Left ventricle myocardium inferior (tissue), 1 donor: ENCODE data around the gene COX19. TPM values are rescaled to one million over a fixed set of nuclear protein-coding genes. Genes with fewer than 3 reads are reported as not detected.

Experiments
- DNase-seq: peaks from one replicate; pipeline ENCODE4 v3.0.0-alpha.2; 2020
- H3K27ac ChIP-seq: fragments of 200-600 bp; replicated peaks from 2 replicates; pipeline ENCODE4 v1.8.0; 2021
- H3K27me3 ChIP-seq: fragments of 200-600 bp; 2 replicates; pipeline ENCODE4 v1.8.0; 2021; ENCODE audit warnings: low read depth
- H3K36me3 ChIP-seq: fragments of 200-600 bp; 2 replicates; pipeline ENCODE4 v1.8.0; 2021
- H3K4me1 ChIP-seq: fragments of 200-600 bp; 2 replicates; pipeline ENCODE4 v1.8.0; 2021
- H3K4me3 ChIP-seq: fragments of 200-600 bp; 2 replicates; pipeline ENCODE4 v1.8.0; 2021; ENCODE audit warnings: mild to moderate bottlenecking, moderate library complexity
- H3K9me3 ChIP-seq: fragments of 200-600 bp; replicated peaks from 2 replicates; pipeline ENCODE4 v1.8.0; 2021
- CTCF ChIP-seq: fragments of 200-600 bp; IDR thresholded peaks from 2 replicates; pipeline ENCODE4 v1.8.0; 2021; ENCODE audit warnings: antibody characterized with exemption, mild to moderate bottlenecking, borderline replicate concordance
- intact Hi-C: fragments of 100-400 bp; cut with micrococcal nuclease; formaldehyde crosslinking; loops from one replicate; pipeline ENCODE4 v1.11.0; 2022
- total RNA-seq: library from RNA; stranded (reverse); fragmentation: NEBNext Ultra II Directional; extraction: Animal tissue kit (Norgen Biotek cat#: 25700); gene quantifications from one replicate; pipeline ENCODE4 v1.2.1, GENCODE V29; 2021
- donor health status: DM: no; HTN: yes; CAD: no; lungs with severe emphysema.

Gene COX19
- total RNA-seq, 1 donor from 2014 or later: 8.5 TPM

DNA sequence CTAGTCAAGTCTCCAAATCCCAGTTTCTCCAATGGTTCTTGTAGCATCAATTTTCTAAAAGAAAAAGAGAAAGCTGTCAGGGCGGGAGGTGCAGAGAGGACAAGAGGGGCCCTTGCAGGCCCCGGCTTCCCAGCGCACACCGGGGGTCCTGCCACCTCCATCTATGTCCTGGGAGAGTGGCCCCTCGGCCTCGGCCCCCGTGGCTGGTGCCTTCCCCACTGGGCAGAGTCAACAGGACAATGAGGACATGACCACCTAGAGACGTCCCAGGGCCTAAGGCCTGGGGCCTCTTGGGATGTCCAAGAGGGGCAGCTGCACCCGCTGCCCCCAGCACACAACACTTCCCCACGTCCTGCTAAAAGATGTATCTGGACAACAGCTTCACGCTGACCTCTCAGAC lies 5.9 kb downstream of the COX19 start:
- no peak for DNase-seq
- Histone ChIP-seq H3K27me3 (no peaks in the 10 kb centered on the region), H3K4me3 (no peak overlapping the region), H3K36me3 (peaks cover 62% of the 10 kb centered on the region), H3K27ac (no peak overlapping the region), H3K4me1 (peaks cover 87% of the 10 kb centered on the region), H3K9me3 (no peaks in the 10 kb centered on the region)
- no peak for TF ChIP-seq CTCF
- intact Hi-C loops: no loop called here

- H3K4me3 ChIP-seq: no peak overlapping the region
- no peaks in the 10 kb centered on the region for H3K9me3 ChIP-seq
- intact Hi-C loops: no loop called here
- peaks cover 87% of the 10 kb centered on the region for H3K4me1 ChIP-seq
- peaks cover 62% of the 10 kb centered on the region for H3K36me3 ChIP-seq
- TF ChIP-seq CTCF: no peak
- no peaks in the 10 kb centered on the region for H3K27me3 ChIP-seq
- DNase-seq: no peak
- H3K27ac ChIP-seq: peak overlapping the region; percentile 50
These were observed 6.9 kb downstream of the COX19 start for GRCh38 chr7:968205-969105.

DNA sequence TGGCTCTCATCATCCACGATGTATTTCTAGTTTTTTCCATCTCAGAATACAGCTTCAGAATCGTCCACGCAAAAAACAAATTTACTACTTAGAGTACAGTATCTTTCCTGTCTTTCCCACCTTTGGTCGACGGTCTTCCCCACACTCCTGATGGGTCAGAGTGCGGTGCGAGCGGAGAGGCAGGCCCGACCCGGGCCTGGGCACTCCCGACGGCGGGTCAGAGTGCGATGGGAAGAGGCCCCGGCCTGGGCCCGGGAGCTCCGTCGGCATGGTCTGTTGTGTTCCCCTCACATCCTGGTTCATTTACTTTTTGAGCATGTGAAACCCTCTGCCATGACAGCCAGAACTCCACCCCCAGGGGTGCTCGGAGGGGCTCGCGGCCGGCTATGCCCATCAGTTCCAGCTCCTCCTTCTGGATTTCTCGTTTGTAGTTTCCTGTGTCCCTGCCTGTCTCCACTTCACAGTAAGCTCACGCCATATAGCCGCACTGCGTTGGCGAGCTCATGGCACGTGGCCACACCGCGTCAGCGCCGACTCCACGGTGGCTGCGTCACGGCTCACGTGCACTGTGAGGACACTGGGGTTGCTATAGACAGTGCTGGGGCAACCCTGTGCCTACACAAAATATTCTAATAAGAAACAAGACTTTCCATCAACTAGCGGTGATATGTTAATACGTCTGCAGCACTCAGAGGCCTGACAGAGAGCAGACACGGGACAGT lies 7.8 kb downstream of the COX19 start:
- intact Hi-C loops: no loop called here
- no peak for TF ChIP-seq CTCF
- no peak for DNase-seq
- Histone ChIP-seq H3K4me3 (no peak overlapping the region), H3K27ac (peak overlapping the region; percentile 50), H3K9me3 (no peaks in the 10 kb centered on the region), H3K36me3 (peaks cover 55% of the 10 kb centered on the region), H3K27me3 (no peaks in the 10 kb centered on the region), H3K4me1 (peaks cover 85% of the 10 kb centered on the region)

DNA sequence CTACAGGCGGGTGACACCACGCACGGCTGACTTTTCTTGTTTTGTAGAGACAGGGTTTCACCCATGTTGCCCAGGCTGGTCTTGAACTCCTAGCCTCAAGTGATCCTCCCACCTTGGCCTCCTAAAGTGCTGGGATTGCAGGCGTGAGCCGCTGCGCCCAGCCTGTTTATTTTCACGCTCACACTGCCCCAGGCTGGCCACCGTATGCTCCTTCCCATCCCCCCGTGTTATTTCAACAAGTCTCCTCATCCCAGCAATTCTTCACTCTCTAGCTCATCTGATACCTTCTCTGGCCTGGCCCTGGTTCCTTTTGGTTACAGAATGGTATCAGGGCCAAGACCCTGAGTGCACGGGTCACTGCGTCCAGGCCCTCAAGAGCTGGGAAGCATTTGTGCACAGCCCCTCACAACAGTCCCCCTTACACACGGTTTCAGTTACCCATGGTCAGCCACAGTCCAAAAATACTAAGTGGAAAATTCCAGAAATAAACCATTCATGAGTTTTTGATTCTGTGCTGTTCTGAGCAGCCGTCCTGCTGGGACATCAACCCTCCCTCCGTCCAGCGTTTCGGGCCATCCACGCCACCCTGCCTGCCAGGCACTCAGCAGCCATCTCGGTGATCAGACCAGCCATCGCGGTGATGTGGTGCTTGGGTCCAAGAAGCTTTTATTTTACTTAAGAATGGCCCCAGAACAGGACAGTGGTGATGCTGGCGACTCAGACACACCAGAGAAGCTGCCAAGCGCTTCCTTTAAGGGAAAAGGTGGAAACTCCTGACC lies 8.9 kb downstream of the COX19 start:
- no peak for TF ChIP-seq CTCF
- no peak overlapping the region for H3K4me3 ChIP-seq
- DNase-seq: no peak
- H3K27me3 ChIP-seq: no peaks in the 10 kb centered on the region
- H3K9me3 ChIP-seq: no peaks in the 10 kb centered on the region
- H3K27ac ChIP-seq: peak overlapping the region; percentile 93
- peaks cover 75% of the 10 kb centered on the region for H3K4me1 ChIP-seq
- intact Hi-C loops: no loop called here
- peaks cover 44% of the 10 kb centered on the region for H3K36me3 ChIP-seq
